SK-N-SH (cell line): ENCODE results near the gene NBPF3.
A peak's percentile ranks its signal among the peaks of the same experiment; 100 is the strongest.

Experiments
- FOXJ3 ChIP-seq: sonication (generic); formaldehyde crosslinking; IDR thresholded peaks from 2 replicates; pipeline ENCODE4 v1.5.1; 2020; ENCODE audit warnings: mild to moderate bottlenecking, missing genetic modification reagents
- FOXM1 ChIP-seq: IDR thresholded peaks from 2 replicates; pipeline ENCODE4 v1.4.0; 2012; ENCODE audit warnings: low read depth, mild to moderate bottlenecking
- GABPA ChIP-seq: IDR thresholded peaks from 2 replicates; pipeline ENCODE4 v1.4.0; 2012; ENCODE audit warnings: low read depth, mild to moderate bottlenecking
- JUND ChIP-seq: IDR thresholded peaks from 2 replicates; pipeline ENCODE4 v1.4.0; 2012
- NRF1 ChIP-seq: IDR thresholded peaks from 2 replicates; pipeline ENCODE4 v1.6.1; 2012; ENCODE audit warnings: low read depth, mild to moderate bottlenecking, low read length
- POLR2AphosphoS5 ChIP-seq: IDR thresholded peaks from 2 replicates; pipeline ENCODE4 v1.6.1; 2012; ENCODE audit warnings: low read depth, low read length
- RFX5 ChIP-seq: IDR thresholded peaks from 2 replicates; pipeline ENCODE4 v1.6.1; 2012; ENCODE audit warnings: mild to moderate bottlenecking, improper control_type of control experiment, low read length
- SMC3 ChIP-seq: IDR thresholded peaks from 2 replicates; pipeline ENCODE4 v1.6.1; 2012; ENCODE audit warnings: low read depth, low read length, improper control_type of control experiment
- TCF12 ChIP-seq: IDR thresholded peaks from 2 replicates; pipeline ENCODE4 v1.4.0; 2012
- TF ChIP-seq, protein P1 (sequence below): fragments of 200-600 bp; sonication (generic); IDR thresholded peaks from 2 replicates; pipeline ENCODE4 v1.6.1; 2017; ENCODE audit warnings: antibody characterized with exemption, mild to moderate bottlenecking, moderate library complexity
- TF ChIP-seq, protein P2 (sequence below): IDR thresholded peaks from 2 replicates; pipeline ENCODE4 v1.6.1; 2012; ENCODE audit warnings: mild to moderate bottlenecking, low read depth, low read length, moderate library complexity
- TF ChIP-seq, protein P3 (sequence below): IDR thresholded peaks from 2 replicates; pipeline ENCODE4; 2012
- TF ChIP-seq, protein P4 (sequence below): IDR thresholded peaks from 2 replicates; pipeline ENCODE4 v1.4.0; 2012; ENCODE audit warnings: low read depth, borderline replicate concordance

GRCh38 chr1:21451212-21451611 is 11.3 kb downstream of the NBPF3 start:
- TF ChIP-seq, protein P1, sequence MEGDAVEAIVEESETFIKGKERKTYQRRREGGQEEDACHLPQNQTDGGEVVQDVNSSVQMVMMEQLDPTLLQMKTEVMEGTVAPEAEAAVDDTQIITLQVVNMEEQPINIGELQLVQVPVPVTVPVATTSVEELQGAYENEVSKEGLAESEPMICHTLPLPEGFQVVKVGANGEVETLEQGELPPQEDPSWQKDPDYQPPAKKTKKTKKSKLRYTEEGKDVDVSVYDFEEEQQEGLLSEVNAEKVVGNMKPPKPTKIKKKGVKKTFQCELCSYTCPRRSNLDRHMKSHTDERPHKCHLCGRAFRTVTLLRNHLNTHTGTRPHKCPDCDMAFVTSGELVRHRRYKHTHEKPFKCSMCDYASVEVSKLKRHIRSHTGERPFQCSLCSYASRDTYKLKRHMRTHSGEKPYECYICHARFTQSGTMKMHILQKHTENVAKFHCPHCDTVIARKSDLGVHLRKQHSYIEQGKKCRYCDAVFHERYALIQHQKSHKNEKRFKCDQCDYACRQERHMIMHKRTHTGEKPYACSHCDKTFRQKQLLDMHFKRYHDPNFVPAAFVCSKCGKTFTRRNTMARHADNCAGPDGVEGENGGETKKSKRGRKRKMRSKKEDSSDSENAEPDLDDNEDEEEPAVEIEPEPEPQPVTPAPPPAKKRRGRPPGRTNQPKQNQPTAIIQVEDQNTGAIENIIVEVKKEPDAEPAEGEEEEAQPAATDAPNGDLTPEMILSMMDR = no peak
- no peak; the same call in 1 of the 2 replicates for TF ChIP-seq POLR2AphosphoS5
- no peak for TF ChIP-seq FOXM1
- peak; percentile 73 for TF ChIP-seq JUND
- TF ChIP-seq GABPA = no peak
- TF ChIP-seq, protein P2, sequence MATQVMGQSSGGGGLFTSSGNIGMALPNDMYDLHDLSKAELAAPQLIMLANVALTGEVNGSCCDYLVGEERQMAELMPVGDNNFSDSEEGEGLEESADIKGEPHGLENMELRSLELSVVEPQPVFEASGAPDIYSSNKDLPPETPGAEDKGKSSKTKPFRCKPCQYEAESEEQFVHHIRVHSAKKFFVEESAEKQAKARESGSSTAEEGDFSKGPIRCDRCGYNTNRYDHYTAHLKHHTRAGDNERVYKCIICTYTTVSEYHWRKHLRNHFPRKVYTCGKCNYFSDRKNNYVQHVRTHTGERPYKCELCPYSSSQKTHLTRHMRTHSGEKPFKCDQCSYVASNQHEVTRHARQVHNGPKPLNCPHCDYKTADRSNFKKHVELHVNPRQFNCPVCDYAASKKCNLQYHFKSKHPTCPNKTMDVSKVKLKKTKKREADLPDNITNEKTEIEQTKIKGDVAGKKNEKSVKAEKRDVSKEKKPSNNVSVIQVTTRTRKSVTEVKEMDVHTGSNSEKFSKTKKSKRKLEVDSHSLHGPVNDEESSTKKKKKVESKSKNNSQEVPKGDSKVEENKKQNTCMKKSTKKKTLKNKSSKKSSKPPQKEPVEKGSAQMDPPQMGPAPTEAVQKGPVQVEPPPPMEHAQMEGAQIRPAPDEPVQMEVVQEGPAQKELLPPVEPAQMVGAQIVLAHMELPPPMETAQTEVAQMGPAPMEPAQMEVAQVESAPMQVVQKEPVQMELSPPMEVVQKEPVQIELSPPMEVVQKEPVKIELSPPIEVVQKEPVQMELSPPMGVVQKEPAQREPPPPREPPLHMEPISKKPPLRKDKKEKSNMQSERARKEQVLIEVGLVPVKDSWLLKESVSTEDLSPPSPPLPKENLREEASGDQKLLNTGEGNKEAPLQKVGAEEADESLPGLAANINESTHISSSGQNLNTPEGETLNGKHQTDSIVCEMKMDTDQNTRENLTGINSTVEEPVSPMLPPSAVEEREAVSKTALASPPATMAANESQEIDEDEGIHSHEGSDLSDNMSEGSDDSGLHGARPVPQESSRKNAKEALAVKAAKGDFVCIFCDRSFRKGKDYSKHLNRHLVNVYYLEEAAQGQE = no peak
- no peak for TF ChIP-seq NRF1
- TF ChIP-seq TCF12 = peak; percentile 65
- TF ChIP-seq, protein P3, sequence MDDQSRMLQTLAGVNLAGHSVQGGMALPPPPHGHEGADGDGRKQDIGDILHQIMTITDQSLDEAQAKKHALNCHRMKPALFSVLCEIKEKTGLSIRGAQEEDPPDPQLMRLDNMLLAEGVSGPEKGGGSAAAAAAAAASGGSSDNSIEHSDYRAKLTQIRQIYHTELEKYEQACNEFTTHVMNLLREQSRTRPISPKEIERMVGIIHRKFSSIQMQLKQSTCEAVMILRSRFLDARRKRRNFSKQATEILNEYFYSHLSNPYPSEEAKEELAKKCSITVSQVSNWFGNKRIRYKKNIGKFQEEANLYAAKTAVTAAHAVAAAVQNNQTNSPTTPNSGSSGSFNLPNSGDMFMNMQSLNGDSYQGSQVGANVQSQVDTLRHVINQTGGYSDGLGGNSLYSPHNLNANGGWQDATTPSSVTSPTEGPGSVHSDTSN = peak; percentile 61
- TF ChIP-seq, protein P4, sequence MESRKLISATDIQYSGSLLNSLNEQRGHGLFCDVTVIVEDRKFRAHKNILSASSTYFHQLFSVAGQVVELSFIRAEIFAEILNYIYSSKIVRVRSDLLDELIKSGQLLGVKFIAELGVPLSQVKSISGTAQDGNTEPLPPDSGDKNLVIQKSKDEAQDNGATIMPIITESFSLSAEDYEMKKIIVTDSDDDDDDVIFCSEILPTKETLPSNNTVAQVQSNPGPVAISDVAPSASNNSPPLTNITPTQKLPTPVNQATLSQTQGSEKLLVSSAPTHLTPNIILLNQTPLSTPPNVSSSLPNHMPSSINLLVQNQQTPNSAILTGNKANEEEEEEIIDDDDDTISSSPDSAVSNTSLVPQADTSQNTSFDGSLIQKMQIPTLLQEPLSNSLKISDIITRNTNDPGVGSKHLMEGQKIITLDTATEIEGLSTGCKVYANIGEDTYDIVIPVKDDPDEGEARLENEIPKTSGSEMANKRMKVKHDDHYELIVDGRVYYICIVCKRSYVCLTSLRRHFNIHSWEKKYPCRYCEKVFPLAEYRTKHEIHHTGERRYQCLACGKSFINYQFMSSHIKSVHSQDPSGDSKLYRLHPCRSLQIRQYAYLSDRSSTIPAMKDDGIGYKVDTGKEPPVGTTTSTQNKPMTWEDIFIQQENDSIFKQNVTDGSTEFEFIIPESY = no peak
- no peak for TF ChIP-seq SMC3
- no peak for TF ChIP-seq RFX5
- TF ChIP-seq FOXJ3 (CRISPR knock-in tag) = no peak
